ENCODE data around the gene SMAD9. TPM values are rescaled to one million over a fixed set of nuclear protein-coding genes. Genes with fewer than 3 reads are reported as not detected.

The SMAD9 gene
- total and polyA plus RNA-seq, 8 donors, result 0.32 to 1.6 (median 1.0) TPM

- Histone ChIP-seq H3K4me1 (no peaks in the 10 kb centered on the region), H3K9me3 (no peaks in the 10 kb centered on the region), H3K36me3 (peaks cover 0 to 21% (median 6%) of the 10 kb centered on the region in 3 donors), H3K27ac (no peak overlapping the region), H3K27me3 (no peaks in the 10 kb centered on the region), H3K4me3 (no peak overlapping the region)
- ATAC-seq, result no peak
- TF ChIP-seq CTCF (IDR thresholded peaks at IDR 0.05), result no peak
- intact Hi-C loops (cut with DNase I), result no loop called here
- no peak for DNase-seq
- no peak for FAIRE-seq
Observed at GRCh38 chr13:36954542-36954941, 34.5 kb upstream of the SMAD9 start.

- intact Hi-C loops (cut with DNase I), result no loop called here
- no peak for TF ChIP-seq CTCF (IDR thresholded peaks at IDR 0.05)
- Histone ChIP-seq H3K4me3 (no peak overlapping the region), H3K27me3 (no peaks in the 10 kb centered on the region), H3K36me3 (peaks cover 0 to 21% (median 6%) of the 10 kb centered on the region in 3 donors), H3K9me3 (no peaks in the 10 kb centered on the region), H3K27ac (no peak overlapping the region), H3K4me1 (no peaks in the 10 kb centered on the region)
- WGBS, 2 donors, result 87% methylated on average over 2 of the region's 2 CpGs
- no peak for ATAC-seq
- DNase-seq, result no peak
- FAIRE-seq, result no peak
Observed at GRCh38 chr13:36950920-36951319, 30.9 kb upstream of the SMAD9 start.

GRCh38 chr13:36950330-36950729 lies 30.3 kb upstream of the SMAD9 start:
- no peak for DNase-seq
- no peak for FAIRE-seq
- WGBS, 2 donors, result 78 to 85% methylated on average over 4 of the region's 4 CpGs
- Histone ChIP-seq H3K27ac (no peak overlapping the region), H3K9me3 (no peaks in the 10 kb centered on the region), H3K4me3 (no peak overlapping the region), H3K27me3 (no peaks in the 10 kb centered on the region), H3K4me1 (no peaks in the 10 kb centered on the region), H3K36me3 (peaks cover 0 to 21% (median 6%) of the 10 kb centered on the region in 3 donors)
- TF ChIP-seq CTCF (IDR thresholded peaks at IDR 0.05), result no peak
- ATAC-seq, result no peak
- intact Hi-C loops (cut with DNase I), result no loop called here

- DNase-seq, result no peak
- FAIRE-seq, result no peak
- no peaks in the 10 kb centered on the region for H3K9me3 ChIP-seq
- TF ChIP-seq CTCF (IDR thresholded peaks at IDR 0.05), result no peak
- intact Hi-C loops (cut with DNase I), result no loop called here
- WGBS, 2 donors, result 52% methylated on average over 3 of the region's 3 CpGs
- no peak overlapping the region for H3K4me3 ChIP-seq
- no peaks in the 10 kb centered on the region for H3K4me1 ChIP-seq
- ATAC-seq, result no peak
- H3K27me3 ChIP-seq, result no peaks in the 10 kb centered on the region
- H3K27ac ChIP-seq, result no peak overlapping the region
- no peaks in the 10 kb centered on the region for H3K36me3 ChIP-seq
Observed at GRCh38 chr13:36945078-36945477, 25.0 kb upstream of the SMAD9 start.

- DNase-seq (no peak), ATAC-seq (no peak), FAIRE-seq (no peak)
- Histone ChIP-seq H3K9me3 (no peaks in the 10 kb centered on the region), H3K4me3 (no peak overlapping the region), H3K4me1 (no peaks in the 10 kb centered on the region), H3K27me3 (no peaks in the 10 kb centered on the region), H3K36me3 (no peaks in the 10 kb centered on the region), H3K27ac (no peak overlapping the region)
- WGBS, 2 donors, result 58 to 62% methylated on average over 7 of the region's 7 CpGs
- intact Hi-C loops (cut with DNase I), result no loop called here
- no peak for TF ChIP-seq CTCF (IDR thresholded peaks at IDR 0.05)
Observed at GRCh38 chr13:36925603-36926002, 5.6 kb upstream of the SMAD9 start.
